ENCODE data around the gene PNN. TPM values are rescaled to one million over a fixed set of nuclear protein-coding genes. Genes with fewer than 3 reads are reported as not detected.
"Not testable (repeated sequence)": the region's sequence is repeated elsewhere in the genome, so short reads cannot be mapped to it uniquely, and the experiment has no call there.

PNN gene
- total RNA-seq, 2 donors from 2014 or later = 33.0 to 61.0 TPM

GRCh38 chr14:39217214-39217879, 42.3 kb downstream of the PNN start:
- Histone ChIP-seq H3K4me3 (no peak overlapping the region), H3K27me3 (replicated peaks; ENCODE audit: insufficient read depth) (no peaks in the 10 kb centered on the region), H3K9me3 (no peaks in the 10 kb centered on the region), H3K36me3 (no peaks in the 10 kb centered on the region), H3K27ac (no peak overlapping the region), H3K4me1 (ENCODE audit: control insufficient read depth in 1 of 2, low read depth in 2 of 2) (no peaks in the 10 kb centered on the region)
- ATAC-seq (ENCODE audit: insufficient number of reproducible peaks, low FRiP score, low read depth) (no peak), DNase-seq (ENCODE audit: low spot score) (no peak)
- TF ChIP-seq CTCF (IDR thresholded peaks at IDR 0.05) = no peak

GRCh38 chr14:39218171-39218769, 43.2 kb downstream of the PNN start:
- no peak for TF ChIP-seq CTCF (IDR thresholded peaks at IDR 0.05)
- Histone ChIP-seq H3K4me3 (no peak overlapping the region), H3K27me3 (replicated peaks; ENCODE audit: insufficient read depth) (no peaks in the 10 kb centered on the region), H3K9me3 (no peaks in the 10 kb centered on the region), H3K36me3 (no peaks in the 10 kb centered on the region), H3K27ac (no peak overlapping the region), H3K4me1 (ENCODE audit: control insufficient read depth in 1 of 2, low read depth in 2 of 2) (no peaks in the 10 kb centered on the region)
- DNase-seq (ENCODE audit: low spot score) = no peak
- no peak for ATAC-seq (ENCODE audit: insufficient number of reproducible peaks, low FRiP score, low read depth)

- Histone ChIP-seq H3K27me3 (replicated peaks; ENCODE audit: insufficient read depth) (no peaks in the 10 kb centered on the region), H3K27ac (no peak overlapping the region), H3K4me1 (ENCODE audit: control insufficient read depth in 1 of 2, low read depth in 2 of 2) (no peaks in the 10 kb centered on the region), H3K36me3 (no peaks in the 10 kb centered on the region), H3K4me3 (no peak overlapping the region), H3K9me3 (no peaks in the 10 kb centered on the region)
- DNase-seq (ENCODE audit: low spot score) (no peak), ATAC-seq (ENCODE audit: insufficient number of reproducible peaks, low FRiP score, low read depth) (no peak)
- TF ChIP-seq CTCF (IDR thresholded peaks at IDR 0.05) = no peak
Observed at GRCh38 chr14:39219075-39219499, 44.0 kb downstream of the PNN start.

- DNase-seq (ENCODE audit: low spot score); H3K9me3 ChIP-seq; H3K27me3 ChIP-seq (replicated peaks; ENCODE audit: insufficient read depth); H3K4me1 ChIP-seq (ENCODE audit: control insufficient read depth in 1 of 2, low read depth in 2 of 2); H3K36me3 ChIP-seq; ATAC-seq (ENCODE audit: insufficient number of reproducible peaks, low FRiP score, low read depth); H3K4me3 ChIP-seq; H3K27ac ChIP-seq: not testable (repeated sequence)
Observed at GRCh38 chr14:39220473-39220872, 45.4 kb downstream of the PNN start.

- Histone ChIP-seq H3K27ac (no peak overlapping the region), H3K4me1 (ENCODE audit: control insufficient read depth in 1 of 2, low read depth in 2 of 2) (no peaks in the 10 kb centered on the region), H3K4me3 (no peak overlapping the region), H3K9me3 (no peaks in the 10 kb centered on the region), H3K36me3 (no peaks in the 10 kb centered on the region), H3K27me3 (replicated peaks; ENCODE audit: insufficient read depth) (no peaks in the 10 kb centered on the region)
- no peak for TF ChIP-seq CTCF (IDR thresholded peaks at IDR 0.05)
- DNase-seq (ENCODE audit: low spot score) (no peak), ATAC-seq (ENCODE audit: insufficient number of reproducible peaks, low FRiP score, low read depth) (no peak)
Observed at GRCh38 chr14:39228044-39228443, 53.0 kb downstream of the PNN start.
